BE2C (cell line): ENCODE data around the gene CRIP3.

Experiments used
- DNase-seq: peaks from one replicate; pipeline ENCODE4 v3.0.0-alpha.2; 2020
- H3K27me3 ChIP-seq: fragments of 250-450 bp; sonication (Bioruptor Pico); 2 replicates; pipeline ENCODE4 v1.5.1; 2020; ENCODE audit warnings: mild to moderate bottlenecking
- H3K36me3 ChIP-seq: fragments of 250-450 bp; sonication (Bioruptor Pico); 2 replicates; pipeline ENCODE4 v1.5.1; 2020; ENCODE audit warnings: mild to moderate bottlenecking
- H3K4me1 ChIP-seq: fragments of 250-450 bp; sonication (Bioruptor Pico); 2 replicates; pipeline ENCODE4 v1.5.1; 2020
- H3K4me3 ChIP-seq: 2 replicates; pipeline ENCODE4 v1.5.1; 2011; ENCODE audit warnings: low read depth, low read length
- H3K9me3 ChIP-seq: fragments of 250-450 bp; sonication (Bioruptor Pico); 2 replicates; pipeline ENCODE4 v1.5.1; 2020
- CTCF ChIP-seq: IDR thresholded peaks from 2 replicates; pipeline ENCODE4 v1.5.1; 2012; ENCODE audit warnings: mild to moderate bottlenecking, low read depth, low read length

Gene CRIP3

GRCh38 chr6:43284991-43285781 lies 23.4 kb downstream of the CRIP3 start:
- TF ChIP-seq CTCF = no peak
- Histone ChIP-seq H3K4me1 (no peaks in the 10 kb centered on the region), H3K36me3 (no peaks in the 10 kb centered on the region), H3K27me3 (no peaks in the 10 kb centered on the region), H3K9me3 (no peaks in the 10 kb centered on the region), H3K4me3 (no peak overlapping the region)
- no peak for DNase-seq

- no peaks in the 10 kb centered on the region for H3K27me3 ChIP-seq
- no peaks in the 10 kb centered on the region for H3K4me1 ChIP-seq
- H3K36me3 ChIP-seq = no peaks in the 10 kb centered on the region
- TF ChIP-seq CTCF = no peak
- no peak overlapping the region for H3K4me3 ChIP-seq
- H3K9me3 ChIP-seq = no peaks in the 10 kb centered on the region
- no peak for DNase-seq
Measured at GRCh38 chr6:43283905-43284304, 24.7 kb downstream of the CRIP3 start.

GRCh38 chr6:43283514-43283901 lies 25.1 kb downstream of the CRIP3 start:
- no peak overlapping the region for H3K4me3 ChIP-seq
- no peaks in the 10 kb centered on the region for H3K4me1 ChIP-seq
- no peaks in the 10 kb centered on the region for H3K36me3 ChIP-seq
- no peaks in the 10 kb centered on the region for H3K9me3 ChIP-seq
- TF ChIP-seq CTCF = no peak
- no peaks in the 10 kb centered on the region for H3K27me3 ChIP-seq
- DNase-seq = no peak

DNA sequence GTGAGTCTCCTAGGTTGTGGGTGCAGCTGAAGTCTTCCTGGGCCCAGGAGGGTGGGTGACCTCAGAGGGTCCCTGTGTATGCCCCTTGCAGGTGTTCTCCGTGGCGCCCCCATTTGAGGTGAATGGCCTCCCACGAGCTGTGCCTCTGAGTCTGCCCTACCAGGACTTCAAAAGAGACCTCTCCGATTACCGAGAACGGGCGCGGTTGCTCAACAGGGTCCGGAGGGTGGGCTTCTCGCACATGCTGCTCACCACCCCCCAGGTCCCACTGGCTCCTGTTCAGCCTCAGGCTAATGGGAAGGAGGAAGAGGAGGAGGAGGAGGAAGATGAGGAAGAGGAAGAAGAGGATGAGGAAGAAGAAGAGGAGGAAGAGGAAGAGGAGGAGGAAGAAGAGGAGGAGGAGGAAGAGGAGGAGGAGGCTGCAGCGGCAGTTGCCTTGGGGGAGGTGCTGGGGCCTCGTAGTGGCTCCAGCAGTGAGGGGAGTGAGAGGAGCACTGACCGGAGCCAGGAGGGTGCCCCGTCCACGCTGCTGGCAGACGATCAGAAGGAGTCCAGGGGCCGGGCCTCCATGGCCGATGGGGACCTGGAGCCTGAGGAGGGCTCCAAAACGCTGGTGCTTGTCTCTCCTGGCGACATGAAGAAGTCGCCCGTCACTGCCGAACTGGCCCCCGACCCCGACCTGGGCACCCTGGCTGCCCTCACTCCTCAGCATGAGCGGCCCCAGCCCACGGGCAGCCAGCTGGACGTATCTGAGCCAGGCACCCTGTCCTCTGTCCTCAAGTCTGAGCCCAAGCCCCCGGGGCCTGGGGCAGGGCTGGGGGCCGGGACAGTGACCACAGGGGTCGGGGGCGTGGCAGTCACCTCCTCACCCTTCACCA lies 25.8 kb downstream of the CRIP3 start:
- H3K9me3 ChIP-seq = no peaks in the 10 kb centered on the region
- no peaks in the 10 kb centered on the region for H3K4me1 ChIP-seq
- TF ChIP-seq CTCF = no peak
- no peak overlapping the region for H3K4me3 ChIP-seq
- no peak for DNase-seq
- no peaks in the 10 kb centered on the region for H3K27me3 ChIP-seq
- H3K36me3 ChIP-seq = no peaks in the 10 kb centered on the region

- no peak for TF ChIP-seq CTCF
- DNase-seq = no peak
Measured at GRCh38 chr6:43282060-43282459, 26.6 kb downstream of the CRIP3 start.

DNA sequence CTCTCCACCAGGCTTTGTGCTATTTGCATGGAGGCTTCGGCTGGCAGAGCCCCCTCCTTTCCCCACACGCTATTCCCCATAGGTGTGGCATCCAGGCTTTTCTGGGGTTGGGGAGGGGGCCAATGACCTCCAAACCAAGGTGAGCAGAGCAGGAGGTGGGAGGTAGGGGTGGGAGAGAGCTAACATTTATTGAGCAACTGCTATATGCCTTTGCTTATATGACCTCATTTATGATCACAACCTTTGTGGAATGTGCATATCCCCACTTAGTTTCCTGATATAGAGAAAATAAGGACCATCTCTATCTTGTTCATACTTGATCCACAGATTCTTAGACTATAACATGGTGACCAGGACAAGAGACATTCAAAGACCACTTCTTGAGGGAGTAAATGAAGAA lies 28.4 kb downstream of the CRIP3 start:
- H3K4me1 ChIP-seq = no peaks in the 10 kb centered on the region
- DNase-seq = no peak
- H3K36me3 ChIP-seq = no peaks in the 10 kb centered on the region
- no peaks in the 10 kb centered on the region for H3K9me3 ChIP-seq
- TF ChIP-seq CTCF = no peak
- H3K4me3 ChIP-seq = no peak overlapping the region
- no peaks in the 10 kb centered on the region for H3K27me3 ChIP-seq

More at GRCh38 chr6:43282060-43282459, 26.6 kb downstream of the CRIP3 start:
- Histone ChIP-seq H3K4me1 (no peaks in the 10 kb centered on the region), H3K36me3 (no peaks in the 10 kb centered on the region), H3K9me3 (no peaks in the 10 kb centered on the region), H3K4me3 (no peak overlapping the region), H3K27me3 (no peaks in the 10 kb centered on the region)
